ENCODE measurements around the gene PDILT.

Gene PDILT

GRCh38 chr16:20317117-20317516 lies 87.4 kb downstream of the PDILT start:
- Histone ChIP-seq H3K4me2 (ENCODE audit: low read depth, low read length, poor library complexity, severe bottlenecking) (no peak overlapping the region), H3K4me3 (ENCODE audit: insufficient read depth, low read length, poor library complexity, severe bottlenecking) (no peak overlapping the region), H3F3A (ENCODE audit: insufficient read depth) (no peaks in the 10 kb centered on the region), H3K79me2 (ENCODE audit: insufficient read depth, low read length) (no peaks in the 10 kb centered on the region), H3K9ac (ENCODE audit: low read length) (no peak overlapping the region), H3K36me3 (ENCODE audit: low read length) (no peaks in the 10 kb centered on the region), H3K9me3 (ENCODE audit: insufficient read depth, low read length) (no peaks in the 10 kb centered on the region), H3K9me2 (replicated peaks; ENCODE audit: insufficient read depth, low read length) (no peaks in the 10 kb centered on the region), H3K27ac (ENCODE audit: low read depth, low read length) (no peak overlapping the region), H3K27me3 (ENCODE audit: low read length) (no peaks in the 10 kb centered on the region), H4K20me1 (ENCODE audit: low read depth, low read length) (no peaks in the 10 kb centered on the region), H2AFZ (ENCODE audit: low read depth, low read length, severe bottlenecking) (no peak overlapping the region)
- TF ChIP-seq EZH2phosphoT487 (conservative IDR thresholded peaks at IDR 0.05; ENCODE audit: low read length) (no peak), CTCF (IDR thresholded peaks at IDR 0.05; ENCODE audit: insufficient read depth, low read length, poor library complexity, severe bottlenecking) (no peak)

- Histone ChIP-seq H3K9me2 (replicated peaks; ENCODE audit: insufficient read depth, low read length) (no peaks in the 10 kb centered on the region), H3K4me2 (ENCODE audit: low read depth, low read length, poor library complexity, severe bottlenecking) (no peak overlapping the region), H2AFZ (ENCODE audit: low read depth, low read length, severe bottlenecking) (no peak overlapping the region), H3F3A (ENCODE audit: insufficient read depth) (no peaks in the 10 kb centered on the region), H3K4me3 (ENCODE audit: insufficient read depth, low read length, poor library complexity, severe bottlenecking) (no peak overlapping the region), H3K9me3 (ENCODE audit: insufficient read depth, low read length) (no peaks in the 10 kb centered on the region), H3K27ac (ENCODE audit: low read depth, low read length) (no peak overlapping the region), H3K27me3 (ENCODE audit: low read length) (no peaks in the 10 kb centered on the region), H4K20me1 (ENCODE audit: low read depth, low read length) (no peaks in the 10 kb centered on the region), H3K79me2 (ENCODE audit: insufficient read depth, low read length) (no peaks in the 10 kb centered on the region), H3K9ac (ENCODE audit: low read length) (no peak overlapping the region), H3K36me3 (ENCODE audit: low read length) (no peaks in the 10 kb centered on the region)
- TF ChIP-seq CTCF (IDR thresholded peaks at IDR 0.05; ENCODE audit: insufficient read depth, low read length, poor library complexity, severe bottlenecking) (no peak), EZH2phosphoT487 (conservative IDR thresholded peaks at IDR 0.05; ENCODE audit: low read length) (no peak)
These were observed 87.8 kb downstream of the PDILT start for GRCh38 chr16:20316715-20317114.

- H2AFZ ChIP-seq (ENCODE audit: low read depth, low read length, severe bottlenecking) = no peak overlapping the region
- H3F3A ChIP-seq (ENCODE audit: insufficient read depth) = no peaks in the 10 kb centered on the region
- no peaks in the 10 kb centered on the region for H3K27me3 ChIP-seq (ENCODE audit: low read length)
- TF ChIP-seq CTCF (IDR thresholded peaks at IDR 0.05; ENCODE audit: insufficient read depth, low read length, poor library complexity, severe bottlenecking) = no peak
- H3K79me2 ChIP-seq (ENCODE audit: insufficient read depth, low read length) = no peaks in the 10 kb centered on the region
- H4K20me1 ChIP-seq (ENCODE audit: low read depth, low read length) = no peaks in the 10 kb centered on the region
- no peaks in the 10 kb centered on the region for H3K9me2 ChIP-seq (replicated peaks; ENCODE audit: insufficient read depth, low read length)
- H3K4me3 ChIP-seq (ENCODE audit: insufficient read depth, low read length, poor library complexity, severe bottlenecking) = no peak overlapping the region
- no peaks in the 10 kb centered on the region for H3K36me3 ChIP-seq (ENCODE audit: low read length)
- no peak overlapping the region for H3K4me2 ChIP-seq (ENCODE audit: low read depth, low read length, poor library complexity, severe bottlenecking)
- no peak overlapping the region for H3K9ac ChIP-seq (ENCODE audit: low read length)
- no peaks in the 10 kb centered on the region for H3K9me3 ChIP-seq (ENCODE audit: insufficient read depth, low read length)
- H3K27ac ChIP-seq (ENCODE audit: low read depth, low read length) = no peak overlapping the region
These were observed 88.8 kb downstream of the PDILT start for GRCh38 chr16:20315764-20316163.

GRCh38 chr16:20314575-20314974 lies 90.0 kb downstream of the PDILT start:
- Histone ChIP-seq H3K9me2 (replicated peaks; ENCODE audit: insufficient read depth, low read length) (no peaks in the 10 kb centered on the region), H3F3A (ENCODE audit: insufficient read depth) (no peaks in the 10 kb centered on the region), H3K27ac (ENCODE audit: low read depth, low read length) (no peak overlapping the region), H3K9me3 (ENCODE audit: insufficient read depth, low read length) (no peaks in the 10 kb centered on the region), H3K27me3 (ENCODE audit: low read length) (no peaks in the 10 kb centered on the region), H2AFZ (ENCODE audit: low read depth, low read length, severe bottlenecking) (no peak overlapping the region), H3K79me2 (ENCODE audit: insufficient read depth, low read length) (no peaks in the 10 kb centered on the region), H3K4me3 (ENCODE audit: insufficient read depth, low read length, poor library complexity, severe bottlenecking) (no peak overlapping the region), H4K20me1 (ENCODE audit: low read depth, low read length) (no peaks in the 10 kb centered on the region), H3K9ac (ENCODE audit: low read length) (no peak overlapping the region), H3K36me3 (ENCODE audit: low read length) (no peaks in the 10 kb centered on the region), H3K4me2 (ENCODE audit: low read depth, low read length, poor library complexity, severe bottlenecking) (no peak overlapping the region)
- no peak for TF ChIP-seq CTCF (IDR thresholded peaks at IDR 0.05; ENCODE audit: insufficient read depth, low read length, poor library complexity, severe bottlenecking)
- no peak for TF ChIP-seq EZH2phosphoT487 (conservative IDR thresholded peaks at IDR 0.05; ENCODE audit: low read length)

Data from SU-DHL-6 (cell line).